Rectal smooth muscle tissue (tissue), 1 donor: ENCODE data around the gene GPRC6A.
"Not testable (repeated sequence)": the region's sequence is repeated elsewhere in the genome, so short reads cannot be mapped to it uniquely, and the experiment has no call there.

Experiments used
- H3K27ac ChIP-seq: one replicate; pipeline ENCODE4 v1.7.0; 2013; ENCODE audit warnings: low read depth, low read length, inconsistent platforms
- H3K27me3 ChIP-seq: one replicate; pipeline ENCODE4 v1.7.0; 2013; ENCODE audit warnings: low read length; ENCODE audit not compliant: control insufficient read depth, insufficient read depth
- H3K36me3 ChIP-seq: one replicate; pipeline ENCODE4 v1.7.0; 2013; ENCODE audit warnings: low read length; ENCODE audit not compliant: control insufficient read depth, insufficient read depth
- H3K4me1 ChIP-seq: one replicate; pipeline ENCODE4 v1.7.0; 2013; ENCODE audit warnings: low read length; ENCODE audit not compliant: control insufficient read depth, insufficient read depth
- H3K4me3 ChIP-seq: one replicate; pipeline ENCODE4 v1.7.0; 2013; ENCODE audit warnings: low read length
- H3K9ac ChIP-seq: one replicate; pipeline ENCODE4 v1.7.0; 2013; ENCODE audit warnings: low read length

GPRC6A gene

DNA sequence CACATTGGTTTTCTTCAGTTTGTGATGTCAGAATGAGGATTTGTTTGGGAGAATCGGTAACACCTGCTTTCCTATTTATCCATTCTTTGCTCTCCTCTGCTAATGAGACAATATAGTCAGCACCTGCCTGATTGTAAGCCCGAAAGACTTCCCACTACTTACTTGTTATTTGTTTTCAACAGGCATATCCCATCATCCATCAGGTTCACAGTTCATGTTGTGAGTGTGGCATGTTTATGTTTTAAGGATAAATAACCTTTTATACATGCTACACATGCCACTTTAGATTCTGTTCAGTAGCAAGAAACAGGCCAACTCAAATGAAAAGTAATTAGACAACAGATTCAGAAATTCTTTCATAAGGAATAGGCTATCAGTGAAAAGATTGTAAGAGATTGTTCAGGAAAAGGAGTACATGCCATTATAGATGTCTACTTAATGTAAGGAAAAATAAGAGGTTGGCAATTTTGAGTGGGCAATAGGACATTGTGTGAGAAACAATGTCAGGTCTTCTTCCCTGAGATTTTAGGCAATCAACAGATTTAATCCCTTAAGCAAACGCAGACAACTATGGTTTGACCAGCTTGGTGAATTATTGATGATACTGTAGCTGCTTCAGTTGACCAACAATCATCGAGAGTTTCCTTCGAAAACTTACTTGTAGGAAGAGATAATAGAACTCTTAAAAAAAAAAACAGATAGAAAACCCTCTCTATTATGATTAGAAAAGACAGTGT, 7.9 kb upstream of the GPRC6A start:
- Histone ChIP-seq H3K4me3 (no peak overlapping the region), H3K36me3 (no peaks in the 10 kb centered on the region), H3K27me3 (no peaks in the 10 kb centered on the region), H3K9ac (no peak overlapping the region), H3K27ac (no peak overlapping the region), H3K4me1 (no peaks in the 10 kb centered on the region)

GRCh38 chr6:116834526-116834925, 5.6 kb upstream of the GPRC6A start:
- H3K27me3 ChIP-seq, H3K4me3 ChIP-seq, H3K36me3 ChIP-seq, H3K27ac ChIP-seq, H3K4me1 ChIP-seq, H3K9ac ChIP-seq: not testable (repeated sequence)

DNA sequence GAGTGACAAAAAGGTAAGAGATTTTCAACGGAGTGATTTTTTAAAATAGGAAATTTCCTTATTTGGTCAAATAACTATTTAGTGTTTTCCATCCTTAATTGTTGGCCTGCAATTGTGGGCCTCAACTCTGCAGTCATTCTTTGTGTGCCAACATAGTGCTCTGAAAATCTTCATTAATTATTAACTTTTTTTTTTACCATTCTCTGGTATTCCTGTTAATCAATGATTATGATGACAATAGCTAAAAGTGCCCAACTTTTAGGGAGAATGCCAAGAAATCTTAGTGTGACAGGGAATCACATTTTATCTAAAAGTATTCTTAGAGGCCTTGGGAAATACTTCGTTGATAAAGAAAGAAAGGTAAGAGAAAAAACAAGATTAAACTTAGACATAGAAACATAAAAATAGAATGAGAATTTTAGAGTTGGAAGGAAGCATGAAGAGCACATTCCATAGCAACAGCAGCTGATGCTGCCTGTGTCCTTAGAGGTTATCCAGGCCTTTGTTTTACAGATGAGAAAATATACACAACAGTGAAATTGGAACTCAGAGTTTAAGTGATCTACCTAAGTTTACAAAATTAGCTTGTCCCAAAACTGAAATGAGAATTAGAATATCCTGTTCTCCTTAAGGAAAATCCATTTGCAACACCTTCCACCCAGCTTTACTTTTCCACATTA, 1.2 kb downstream of the GPRC6A start:
- Histone ChIP-seq H3K9ac (no peak overlapping the region), H3K4me3 (no peak overlapping the region), H3K27ac (no peak overlapping the region), H3K4me1 (no peaks in the 10 kb centered on the region), H3K27me3 (no peaks in the 10 kb centered on the region), H3K36me3 (no peaks in the 10 kb centered on the region)

DNA sequence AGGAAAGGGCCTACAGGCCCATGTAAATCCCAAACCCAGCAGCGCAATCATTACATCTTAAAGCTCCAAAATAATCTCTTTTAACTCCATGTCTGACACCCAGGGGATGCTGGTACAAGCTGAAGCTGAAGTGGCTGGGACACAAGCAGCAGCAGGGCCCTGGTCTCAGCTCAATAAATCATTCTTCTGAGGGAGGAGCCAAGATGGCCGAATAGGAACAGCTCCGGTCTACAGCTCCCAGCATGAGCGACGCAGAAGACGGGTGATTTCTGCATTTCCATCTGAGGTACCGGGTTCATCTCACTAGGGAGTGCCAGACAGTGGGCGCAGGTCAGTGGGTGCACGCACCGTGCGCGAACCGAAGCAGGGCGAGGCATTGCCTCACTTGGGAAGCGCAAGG, 12.5 kb downstream of the GPRC6A start:
- H3K4me1 ChIP-seq, H3K4me3 ChIP-seq, H3K27me3 ChIP-seq, H3K9ac ChIP-seq, H3K36me3 ChIP-seq, H3K27ac ChIP-seq: not testable (repeated sequence)

- H3K27ac ChIP-seq, result no peak overlapping the region
- no peaks in the 10 kb centered on the region for H3K27me3 ChIP-seq
- no peaks in the 10 kb centered on the region for H3K4me1 ChIP-seq
- no peak overlapping the region for H3K9ac ChIP-seq
- H3K4me3 ChIP-seq, result no peak overlapping the region
- no peaks in the 10 kb centered on the region for H3K36me3 ChIP-seq
Measured at GRCh38 chr6:116812051-116812650, 16.7 kb downstream of the GPRC6A start.

DNA sequence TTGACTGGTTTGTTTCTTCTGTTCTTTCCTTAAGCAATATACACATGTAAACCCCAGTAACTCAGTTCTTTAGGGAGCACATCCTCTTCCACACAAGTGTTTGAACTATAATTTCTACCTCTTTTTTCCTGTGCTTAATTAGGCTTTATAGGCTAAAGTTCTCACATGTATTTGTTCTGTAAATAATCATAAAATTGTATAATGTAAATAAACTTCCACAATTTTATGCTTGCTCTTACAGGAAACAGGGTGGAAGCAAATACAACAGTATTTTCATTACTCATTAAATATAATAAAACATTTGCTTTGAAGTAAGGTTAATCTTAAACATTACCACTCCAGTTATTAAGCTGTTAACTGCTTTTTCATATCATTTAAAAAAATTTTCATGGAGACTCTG, 26.9 kb downstream of the GPRC6A start:
- H3K36me3 ChIP-seq, result no peaks in the 10 kb centered on the region
- no peaks in the 10 kb centered on the region for H3K4me1 ChIP-seq
- H3K9ac ChIP-seq, result no peak overlapping the region
- no peak overlapping the region for H3K27ac ChIP-seq
- H3K4me3 ChIP-seq, result no peak overlapping the region
- H3K27me3 ChIP-seq, result no peaks in the 10 kb centered on the region

DNA sequence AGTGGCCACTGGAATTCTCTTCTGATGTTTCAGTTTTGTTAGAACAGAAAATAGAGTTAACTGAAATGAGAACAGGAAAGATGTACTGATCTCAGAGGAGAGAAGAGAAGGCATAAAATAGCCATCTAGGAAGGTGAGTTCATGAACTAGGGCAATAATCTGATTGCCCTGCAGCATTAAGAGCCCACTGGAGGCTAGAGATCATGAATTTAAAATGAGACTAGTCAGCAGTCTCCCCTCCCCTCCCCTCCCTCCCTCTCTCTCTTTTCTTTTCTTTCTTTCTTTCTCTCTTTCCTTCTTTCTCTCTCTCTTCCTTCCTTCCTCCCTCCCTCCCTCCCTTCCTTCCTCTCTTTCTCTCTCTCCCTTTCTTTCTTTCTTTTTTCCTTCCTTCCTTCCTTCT, 28.9 kb downstream of the GPRC6A start:
- H3K4me1 ChIP-seq, result no peaks in the 10 kb centered on the region
- H3K9ac ChIP-seq, result no peak overlapping the region
- no peak overlapping the region for H3K27ac ChIP-seq
- H3K27me3 ChIP-seq, result no peaks in the 10 kb centered on the region
- H3K36me3 ChIP-seq, result no peaks in the 10 kb centered on the region
- H3K4me3 ChIP-seq, result no peak overlapping the region

DNA sequence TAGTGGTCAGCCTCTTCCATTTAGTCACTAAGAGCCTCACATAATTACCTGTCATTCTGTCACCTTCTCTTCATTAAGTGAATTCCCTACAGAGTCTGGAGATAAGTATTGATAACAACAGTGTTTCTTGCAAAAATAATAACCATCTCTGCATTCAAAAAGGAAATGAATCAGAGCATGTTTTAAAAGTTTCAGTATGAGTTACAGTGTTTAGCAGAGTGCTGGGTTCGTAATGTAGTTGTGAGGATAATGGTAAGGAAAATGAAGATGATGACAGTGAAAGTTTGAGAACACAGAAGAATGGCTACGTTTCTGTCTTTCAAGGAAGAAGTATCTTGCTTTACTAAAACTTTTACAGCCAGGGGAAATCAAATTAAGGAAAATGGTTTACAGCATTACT, 31.3 kb downstream of the GPRC6A start:
- Histone ChIP-seq H3K4me3 (no peak overlapping the region), H3K4me1 (no peaks in the 10 kb centered on the region), H3K9ac (no peak overlapping the region), H3K36me3 (no peaks in the 10 kb centered on the region), H3K27ac (no peak overlapping the region), H3K27me3 (no peaks in the 10 kb centered on the region)

- Histone ChIP-seq H3K36me3 (no peaks in the 10 kb centered on the region), H3K9ac (no peak overlapping the region), H3K4me1 (no peaks in the 10 kb centered on the region), H3K27me3 (no peaks in the 10 kb centered on the region), H3K4me3 (no peak overlapping the region), H3K27ac (no peak overlapping the region)
Measured at GRCh38 chr6:116793224-116793623, 35.7 kb downstream of the GPRC6A start.

DNA sequence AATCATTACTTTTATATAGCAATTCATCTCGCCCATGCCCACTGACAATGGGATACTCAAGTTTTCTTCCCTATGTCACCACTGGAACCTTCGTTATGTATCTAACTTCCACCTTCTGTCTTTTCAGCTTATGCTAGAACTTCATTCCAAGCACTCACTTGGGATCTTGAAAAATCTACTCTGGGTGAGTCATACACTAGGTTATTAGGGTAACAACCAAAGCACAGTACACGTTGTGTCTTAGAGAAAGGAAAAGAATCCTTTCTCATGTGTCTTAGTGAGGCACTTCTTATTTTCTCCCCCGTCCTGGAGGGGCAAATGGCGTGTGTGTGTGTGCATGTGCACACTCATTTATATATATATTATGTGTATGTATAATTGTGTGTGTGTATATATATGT, 45.0 kb downstream of the GPRC6A start:
- no peak overlapping the region for H3K4me3 ChIP-seq
- no peaks in the 10 kb centered on the region for H3K27me3 ChIP-seq
- no peaks in the 10 kb centered on the region for H3K36me3 ChIP-seq
- no peak overlapping the region for H3K9ac ChIP-seq
- H3K27ac ChIP-seq, result no peak overlapping the region
- no peaks in the 10 kb centered on the region for H3K4me1 ChIP-seq

DNA sequence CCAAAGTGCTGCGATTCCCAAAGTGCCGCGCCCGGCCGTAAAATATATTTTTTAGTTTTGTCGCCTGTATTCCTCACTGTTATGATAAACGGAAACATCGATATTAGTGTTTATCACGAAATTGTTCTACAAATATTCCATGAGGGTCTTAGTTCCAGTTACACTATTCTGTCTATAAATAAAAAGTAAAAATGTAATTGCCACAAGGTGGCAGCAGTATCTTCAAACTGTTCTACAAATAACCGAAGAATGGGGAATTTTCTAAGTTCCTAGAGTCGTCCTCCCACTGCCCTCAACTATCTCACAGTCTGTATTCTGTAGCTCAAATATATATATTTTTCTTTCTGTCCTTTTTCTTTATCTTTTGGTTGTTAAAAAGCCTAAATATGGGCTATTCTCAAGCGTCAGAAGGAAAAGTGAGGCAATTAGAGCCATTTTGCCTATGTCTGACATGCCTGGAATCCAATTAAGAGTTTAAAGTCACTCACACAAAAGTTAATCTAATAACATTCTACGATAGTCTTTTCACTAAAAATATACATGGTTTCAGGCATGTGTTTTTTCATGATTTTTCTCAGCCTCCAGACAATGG, 49.2 kb downstream of the GPRC6A start:
- no peak overlapping the region for H3K9ac ChIP-seq
- no peaks in the 10 kb centered on the region for H3K27me3 ChIP-seq
- no peak overlapping the region for H3K27ac ChIP-seq
- H3K4me3 ChIP-seq, result no peak overlapping the region
- no peaks in the 10 kb centered on the region for H3K4me1 ChIP-seq
- no peaks in the 10 kb centered on the region for H3K36me3 ChIP-seq

- Histone ChIP-seq H3K27me3 (no peaks in the 10 kb centered on the region), H3K27ac (no peak overlapping the region), H3K36me3 (no peaks in the 10 kb centered on the region), H3K4me1 (no peaks in the 10 kb centered on the region), H3K4me3 (no peak overlapping the region), H3K9ac (no peak overlapping the region)
Measured at GRCh38 chr6:116773886-116774285, 55.0 kb downstream of the GPRC6A start.
